ENCODE results near the gene CFC1. TPM values are rescaled to one million over a fixed set of nuclear protein-coding genes. Genes with fewer than 3 reads are reported as not detected.
"Not testable (repeated sequence)": the region's sequence is repeated elsewhere in the genome, so short reads cannot be mapped to it uniquely, and the experiment has no call there.

The CFC1 gene
- polyA plus RNA-seq, 3 donors: not detected

DNA sequence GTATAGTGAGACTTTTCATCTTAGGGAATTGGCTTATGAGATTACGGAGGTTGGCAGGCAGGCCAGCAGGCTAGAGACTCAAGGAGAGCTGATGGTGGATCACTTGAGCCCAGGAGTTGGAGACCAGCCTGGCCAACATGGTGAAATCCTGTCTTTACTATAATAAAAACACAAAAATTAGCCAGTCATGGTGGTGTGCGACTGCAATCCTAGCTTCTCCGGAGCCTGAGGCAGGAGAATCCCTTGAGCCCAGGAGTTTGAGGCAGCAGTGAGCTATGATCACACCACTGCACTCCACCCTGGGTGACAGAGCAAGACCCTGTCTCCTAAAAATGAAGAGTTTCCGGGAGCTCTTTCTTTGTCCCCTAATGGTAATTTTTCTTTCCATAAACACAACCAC is 14.6 kb downstream of the CFC1 start:
- not testable (repeated sequence) for DNase-seq (ENCODE audit: low read depth in 3 of 3, low spot score in 2 of 3)

DNA sequence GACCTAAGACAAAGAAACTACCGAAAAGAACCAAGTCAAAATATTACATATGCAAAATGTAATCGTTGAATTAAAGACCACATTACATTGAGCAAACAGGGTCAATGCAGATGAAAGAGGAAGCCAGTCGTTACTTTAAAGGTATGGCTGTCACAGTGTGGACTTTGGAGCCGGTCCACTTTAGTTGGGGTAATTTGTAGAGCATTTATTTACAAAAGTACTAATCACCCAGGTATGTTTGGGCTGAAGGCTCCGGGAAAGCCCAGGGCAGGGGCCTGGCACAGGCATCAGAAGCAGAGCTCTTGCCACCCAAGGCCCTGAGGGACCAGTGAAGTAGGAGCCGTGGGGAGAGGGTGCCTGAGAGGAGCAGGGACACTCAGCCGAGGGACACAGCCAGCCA is 15.8 kb downstream of the CFC1 start:
- DNase-seq (ENCODE audit: low read depth in 3 of 3, low spot score in 2 of 3): not testable (repeated sequence)

DNA sequence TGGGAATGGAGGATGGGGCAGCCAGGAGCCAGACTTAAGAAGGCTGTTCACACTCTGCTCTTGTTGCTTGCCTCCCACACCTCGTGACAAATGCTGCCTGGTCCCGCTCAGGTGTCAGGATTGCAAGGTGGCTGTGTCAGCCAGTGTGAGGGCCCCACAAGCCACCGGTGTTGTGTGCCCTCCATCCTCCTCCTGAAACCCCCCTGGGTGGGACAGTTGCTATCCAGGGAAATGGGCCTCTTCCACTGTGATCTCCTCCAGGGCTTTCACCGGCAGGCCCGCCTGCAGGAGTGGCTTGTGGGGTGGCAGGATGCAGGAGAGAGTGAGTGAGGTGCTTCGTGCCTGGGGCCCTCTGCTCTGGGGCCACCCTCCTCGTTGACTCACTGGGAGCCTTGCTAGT is 16.4 kb downstream of the CFC1 start:
- DNase-seq (ENCODE audit: low read depth in 3 of 3, low spot score in 2 of 3): not testable (repeated sequence)

GRCh38 chr2:130581491-130581890 is 17.9 kb downstream of the CFC1 start:
- not testable (repeated sequence) for DNase-seq (ENCODE audit: low read depth in 3 of 3, low spot score in 2 of 3)

GRCh38 chr2:130579121-130579520 is 20.3 kb downstream of the CFC1 start:
- DNase-seq (ENCODE audit: low read depth in 3 of 3, low spot score in 2 of 3): not testable (repeated sequence)

DNA sequence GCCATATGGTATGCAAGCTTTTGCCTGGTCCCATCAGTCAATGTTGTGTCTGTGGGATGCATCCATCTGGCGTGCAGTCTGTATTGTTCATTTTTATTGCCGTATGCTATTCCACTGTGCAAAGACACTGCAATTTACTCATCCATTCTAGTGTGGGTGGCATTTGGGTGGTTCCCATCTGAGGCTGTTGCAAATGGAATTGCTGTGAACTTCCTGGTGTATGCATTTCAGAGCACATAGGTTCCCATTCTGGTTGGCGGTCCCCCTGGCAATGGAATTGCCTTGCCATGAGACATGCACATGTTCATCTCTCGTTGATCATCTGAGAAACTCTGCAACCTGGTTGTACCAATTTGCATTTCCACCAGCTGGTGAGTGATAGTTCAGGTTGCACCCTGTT is 21.8 kb downstream of the CFC1 start:
- DNase-seq (ENCODE audit: low read depth in 3 of 3, low spot score in 2 of 3): not testable (repeated sequence)

- not testable (repeated sequence) for DNase-seq (ENCODE audit: low read depth in 3 of 3, low spot score in 2 of 3)
Measured at GRCh38 chr2:130576209-130576784, 23.1 kb downstream of the CFC1 start.

- DNase-seq (ENCODE audit: low read depth in 3 of 3, low spot score in 2 of 3): not testable (repeated sequence)
Measured at GRCh38 chr2:130574230-130574629, 25.1 kb downstream of the CFC1 start.

DNA sequence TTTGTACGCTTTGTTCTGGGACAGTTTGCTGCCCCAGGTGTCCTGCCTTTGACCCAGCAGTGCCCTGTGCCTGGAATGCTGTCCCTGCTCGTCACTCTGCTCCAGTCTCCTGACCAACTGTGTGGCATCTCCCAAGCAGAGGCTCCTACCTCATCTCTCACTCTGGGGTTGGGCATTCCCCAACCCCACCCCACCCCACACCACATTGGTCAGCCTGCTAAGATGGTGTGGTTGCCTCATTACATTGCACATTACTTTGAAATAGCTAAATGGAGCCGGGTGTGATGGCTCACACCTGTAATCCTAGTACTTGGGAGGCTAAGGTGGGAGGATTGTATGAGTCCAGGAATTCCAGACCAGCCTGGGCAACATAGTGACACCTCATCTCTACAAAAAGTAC is 27.4 kb downstream of the CFC1 start:
- not testable (repeated sequence) for DNase-seq (ENCODE audit: low read depth in 3 of 3, low spot score in 2 of 3)

- DNase-seq (ENCODE audit: low read depth in 3 of 3, low spot score in 2 of 3): not testable (repeated sequence)
Measured at GRCh38 chr2:130566165-130566564, 33.2 kb downstream of the CFC1 start.

- not testable (repeated sequence) for DNase-seq (ENCODE audit: low read depth in 3 of 3, low spot score in 2 of 3)
Measured at GRCh38 chr2:130556441-130556840, 42.9 kb downstream of the CFC1 start.

GRCh38 chr2:130554178-130554577 is 45.2 kb downstream of the CFC1 start:
- not testable (repeated sequence) for DNase-seq (ENCODE audit: low read depth in 3 of 3, low spot score in 2 of 3)

DNA sequence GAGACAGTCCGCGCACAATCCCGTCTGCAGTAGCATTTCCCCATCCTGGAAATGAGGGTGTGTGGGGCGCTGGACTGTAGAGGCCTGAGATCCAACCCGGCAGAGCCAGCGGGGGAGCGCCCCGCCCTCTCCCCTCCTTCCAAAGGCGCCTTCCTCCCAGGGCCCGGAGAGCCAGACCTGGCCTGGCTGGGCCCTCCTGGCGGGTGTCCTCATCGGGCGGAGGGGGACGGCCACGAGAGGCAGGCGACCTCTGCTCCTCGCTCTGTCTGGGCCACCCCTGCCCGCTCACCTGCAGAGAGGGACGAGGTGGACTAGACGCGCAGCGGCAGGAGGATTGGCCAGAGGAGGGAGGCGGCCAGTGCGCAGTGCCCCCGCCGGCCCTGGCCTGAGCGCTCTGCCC is 49.9 kb downstream of the CFC1 start:
- DNase-seq (ENCODE audit: low read depth in 3 of 3, low spot score in 2 of 3): not testable (repeated sequence)

- DNase-seq (ENCODE audit: low read depth in 3 of 3, low spot score in 2 of 3): not testable (repeated sequence)
Measured at GRCh38 chr2:130548418-130548817, 51.0 kb downstream of the CFC1 start.

GRCh38 chr2:130544978-130545377 is 54.4 kb downstream of the CFC1 start:
- DNase-seq (ENCODE audit: low read depth in 3 of 3, low spot score in 2 of 3): not testable (repeated sequence)

- DNase-seq (ENCODE audit: low read depth in 3 of 3, low spot score in 2 of 3): not testable (repeated sequence)
Measured at GRCh38 chr2:130543785-130544528, 55.4 kb downstream of the CFC1 start.

DNA sequence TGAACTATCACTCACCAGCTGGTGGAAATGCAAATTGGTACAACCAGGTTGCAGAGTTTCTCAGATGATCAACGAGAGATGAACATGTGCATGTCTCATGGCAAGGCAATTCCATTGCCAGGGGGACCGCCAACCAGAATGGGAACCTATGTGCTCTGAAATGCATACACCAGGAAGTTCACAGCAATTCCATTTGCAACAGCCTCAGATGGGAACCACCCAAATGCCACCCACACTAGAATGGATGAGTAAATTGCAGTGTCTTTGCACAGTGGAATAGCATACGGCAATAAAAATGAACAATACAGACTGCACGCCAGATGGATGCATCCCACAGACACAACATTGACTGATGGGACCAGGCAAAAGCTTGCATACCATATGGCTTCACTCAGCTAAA is 56.6 kb downstream of the CFC1 start:
- not testable (repeated sequence) for DNase-seq (ENCODE audit: low read depth in 3 of 3, low spot score in 2 of 3)

Other genes with a start within 250 kb of the CFC1 start
- gene PTPN18, start 243.5 kb downstream of the CFC1 start, polyA plus RNA-seq (ENCODE audit: insufficient read length in 3 of 3): 10 to 100 TPM; 27.7 to 29.3 (median 28.2) TPM
- under 1 TPM in 2 of 3 donors, not detected in 1; 0.10 to 0.14 TPM for gene POTEI, start 90.2 kb downstream of the CFC1 start, polyA plus RNA-seq (ENCODE audit: insufficient read length in 3 of 3)
- gene CFC1B, start 78.4 kb downstream of the CFC1 start, polyA plus RNA-seq (ENCODE audit: insufficient read length in 3 of 3): not detected
- under 1 TPM in 2 of 3 donors, not detected in 1; 0.06 to 0.14 TPM for gene POTEJ, start 11.9 kb upstream of the CFC1 start, polyA plus RNA-seq (ENCODE audit: insufficient read length in 3 of 3)
- gene GPR148, start 129.5 kb upstream of the CFC1 start, polyA plus RNA-seq (ENCODE audit: insufficient read length in 3 of 3): not detected
- under 1 TPM; 0.01 to 0.10 (median 0.01) TPM for gene AMER3, start 156.0 kb upstream of the CFC1 start, polyA plus RNA-seq (ENCODE audit: insufficient read length in 3 of 3)
- gene ARHGEF4, start 237.3 kb upstream of the CFC1 start, polyA plus RNA-seq (ENCODE audit: insufficient read length in 3 of 3): 1 to 10 TPM; 6.2 to 7.5 (median 6.5) TPM